Measurements from ENCODE around the gene FAM47E. TPM values are rescaled to one million over a fixed set of nuclear protein-coding genes. Genes with fewer than 3 reads are reported as not detected.
A peak's percentile ranks its signal among the peaks of the same experiment; 100 is the strongest.

Gene FAM47E
- total and polyA plus RNA-seq, 2 of the 13 experiments (the other 11 are each of a cell fraction or from before 2014, with no cell fraction given): 0.33 to 0.66 TPM

DNA sequence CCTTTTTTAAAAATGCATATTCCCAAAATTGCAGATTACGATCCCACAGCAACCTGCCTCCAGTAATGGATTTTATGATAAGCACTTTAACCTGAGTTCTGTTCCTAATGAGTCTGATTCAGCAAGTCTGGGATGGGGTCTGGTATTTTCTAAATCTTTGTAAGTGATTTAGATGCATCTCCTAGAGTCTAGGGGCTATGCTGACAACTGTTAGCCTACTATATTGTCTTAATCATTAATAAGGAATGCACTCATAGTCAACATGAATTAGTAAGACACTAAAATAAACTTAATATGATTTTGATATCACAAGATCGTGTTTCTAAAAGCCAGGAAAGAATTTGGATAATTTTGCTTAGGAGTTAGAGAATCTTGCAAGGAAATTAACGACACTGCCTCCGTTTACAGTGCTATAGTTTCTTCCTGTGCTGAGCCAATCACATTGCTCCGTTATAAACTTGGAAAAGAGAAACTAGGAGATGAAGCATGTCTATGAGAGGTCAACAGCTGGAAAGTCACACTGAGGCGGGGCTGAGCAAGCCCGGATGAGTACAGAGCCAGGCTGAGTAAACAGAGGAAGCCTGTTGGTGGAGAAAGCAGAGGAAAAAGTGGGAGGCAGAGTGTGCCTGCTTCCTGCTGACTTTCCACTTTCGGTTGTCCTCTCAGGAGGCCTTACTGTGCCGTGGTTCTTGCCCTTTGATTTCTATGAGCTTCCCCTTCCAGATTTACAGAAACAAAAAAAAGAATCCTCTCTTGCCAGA lies 43.3 kb upstream of the FAM47E start (continued):
- TF ChIP-seq ZNF747 (CRISPR knock-in tag; IDR thresholded peaks at IDR 0.05; ENCODE audit: borderline replicate concordance) (no peak), YY1 (IDR thresholded peaks at IDR 0.05; ENCODE audit: insufficient read depth, insufficient replicate concordance, low read depth, low read length) (no peak), ZNF546 (CRISPR knock-in tag; conservative IDR thresholded peaks at IDR 0.05) (no peak), E2F1 (CRISPR knock-in tag; IDR thresholded peaks at IDR 0.05) (no peak), CEBPG (CRISPR knock-in tag; IDR thresholded peaks at IDR 0.05) (peak; percentile 50), NCOA1 (CRISPR knock-in tag; IDR thresholded peaks at IDR 0.05) (no peak), KDM2A (CRISPR knock-in tag; IDR thresholded peaks at IDR 0.05; ENCODE audit: borderline replicate concordance, low read depth) (no peak; the same call in 1 of the 2 replicates), ZSCAN20 (CRISPR knock-in tag; IDR thresholded peaks at IDR 0.05; ENCODE audit: borderline replicate concordance) (no peak), ZSCAN9 (CRISPR knock-in tag; IDR thresholded peaks at IDR 0.05; ENCODE audit: borderline replicate concordance) (no peak), HOXD1 (CRISPR knock-in tag; IDR thresholded peaks at IDR 0.05) (no peak), RBM39 (IDR thresholded peaks at IDR 0.05; ENCODE audit: low read depth, low read length, poor library complexity, severe bottlenecking) (no peak), NFIC (IDR thresholded peaks at IDR 0.05; ENCODE audit: low read length) (no peak), ZNF34 (CRISPR knock-in tag; IDR thresholded peaks at IDR 0.05; ENCODE audit: borderline replicate concordance) (no peak), ETV5 (CRISPR knock-in tag; IDR thresholded peaks at IDR 0.05; ENCODE audit: borderline replicate concordance) (peak; percentile 90), ZNF333 (CRISPR knock-in tag; IDR thresholded peaks at IDR 0.05; ENCODE audit: borderline replicate concordance) (no peak), ADNP (CRISPR knock-in tag; IDR thresholded peaks at IDR 0.05) (no peak), ZNF24 (IDR thresholded peaks at IDR 0.05) (no peak), FOXJ3 (CRISPR knock-in tag; IDR thresholded peaks at IDR 0.05; ENCODE audit: borderline replicate concordance) (peak; percentile 43; the same call in 1 of the 2 replicates), ZNF367 (CRISPR knock-in tag; IDR thresholded peaks at IDR 0.05; ENCODE audit: borderline replicate concordance) (no peak), ZNF3 (CRISPR knock-in tag; IDR thresholded peaks at IDR 0.05) (no peak), IRF2 (CRISPR knock-in tag; IDR thresholded peaks at IDR 0.05) (peak; percentile 98), FOXM1 (CRISPR knock-in tag; IDR thresholded peaks at IDR 0.05) (no peak)
- TF ChIP-seq, protein P1, sequence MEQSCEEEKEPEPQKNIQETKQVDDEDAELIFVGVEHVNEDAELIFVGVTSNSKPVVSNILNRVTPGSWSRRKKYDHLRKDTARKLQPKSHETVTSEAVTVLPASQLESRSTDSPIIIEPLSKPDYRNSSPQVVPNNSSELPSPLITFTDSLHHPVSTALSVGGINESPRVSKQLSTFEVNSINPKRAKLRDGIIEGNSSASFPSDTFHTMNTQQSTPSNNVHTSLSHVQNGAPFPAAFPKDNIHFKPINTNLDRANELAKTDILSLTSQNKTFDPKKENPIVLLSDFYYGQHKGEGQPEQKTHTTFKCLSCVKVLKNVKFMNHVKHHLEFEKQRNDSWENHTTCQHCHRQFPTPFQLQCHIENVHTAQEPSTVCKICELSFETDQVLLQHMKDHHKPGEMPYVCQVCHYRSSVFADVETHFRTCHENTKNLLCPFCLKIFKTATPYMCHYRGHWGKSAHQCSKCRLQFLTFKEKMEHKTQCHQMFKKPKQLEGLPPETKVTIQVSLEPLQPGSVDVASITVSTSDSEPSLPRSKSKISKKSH (CRISPR knock-in tag; IDR thresholded peaks at IDR 0.05; ENCODE audit: borderline replicate concordance): no peak
- TF ChIP-seq, protein P2, sequence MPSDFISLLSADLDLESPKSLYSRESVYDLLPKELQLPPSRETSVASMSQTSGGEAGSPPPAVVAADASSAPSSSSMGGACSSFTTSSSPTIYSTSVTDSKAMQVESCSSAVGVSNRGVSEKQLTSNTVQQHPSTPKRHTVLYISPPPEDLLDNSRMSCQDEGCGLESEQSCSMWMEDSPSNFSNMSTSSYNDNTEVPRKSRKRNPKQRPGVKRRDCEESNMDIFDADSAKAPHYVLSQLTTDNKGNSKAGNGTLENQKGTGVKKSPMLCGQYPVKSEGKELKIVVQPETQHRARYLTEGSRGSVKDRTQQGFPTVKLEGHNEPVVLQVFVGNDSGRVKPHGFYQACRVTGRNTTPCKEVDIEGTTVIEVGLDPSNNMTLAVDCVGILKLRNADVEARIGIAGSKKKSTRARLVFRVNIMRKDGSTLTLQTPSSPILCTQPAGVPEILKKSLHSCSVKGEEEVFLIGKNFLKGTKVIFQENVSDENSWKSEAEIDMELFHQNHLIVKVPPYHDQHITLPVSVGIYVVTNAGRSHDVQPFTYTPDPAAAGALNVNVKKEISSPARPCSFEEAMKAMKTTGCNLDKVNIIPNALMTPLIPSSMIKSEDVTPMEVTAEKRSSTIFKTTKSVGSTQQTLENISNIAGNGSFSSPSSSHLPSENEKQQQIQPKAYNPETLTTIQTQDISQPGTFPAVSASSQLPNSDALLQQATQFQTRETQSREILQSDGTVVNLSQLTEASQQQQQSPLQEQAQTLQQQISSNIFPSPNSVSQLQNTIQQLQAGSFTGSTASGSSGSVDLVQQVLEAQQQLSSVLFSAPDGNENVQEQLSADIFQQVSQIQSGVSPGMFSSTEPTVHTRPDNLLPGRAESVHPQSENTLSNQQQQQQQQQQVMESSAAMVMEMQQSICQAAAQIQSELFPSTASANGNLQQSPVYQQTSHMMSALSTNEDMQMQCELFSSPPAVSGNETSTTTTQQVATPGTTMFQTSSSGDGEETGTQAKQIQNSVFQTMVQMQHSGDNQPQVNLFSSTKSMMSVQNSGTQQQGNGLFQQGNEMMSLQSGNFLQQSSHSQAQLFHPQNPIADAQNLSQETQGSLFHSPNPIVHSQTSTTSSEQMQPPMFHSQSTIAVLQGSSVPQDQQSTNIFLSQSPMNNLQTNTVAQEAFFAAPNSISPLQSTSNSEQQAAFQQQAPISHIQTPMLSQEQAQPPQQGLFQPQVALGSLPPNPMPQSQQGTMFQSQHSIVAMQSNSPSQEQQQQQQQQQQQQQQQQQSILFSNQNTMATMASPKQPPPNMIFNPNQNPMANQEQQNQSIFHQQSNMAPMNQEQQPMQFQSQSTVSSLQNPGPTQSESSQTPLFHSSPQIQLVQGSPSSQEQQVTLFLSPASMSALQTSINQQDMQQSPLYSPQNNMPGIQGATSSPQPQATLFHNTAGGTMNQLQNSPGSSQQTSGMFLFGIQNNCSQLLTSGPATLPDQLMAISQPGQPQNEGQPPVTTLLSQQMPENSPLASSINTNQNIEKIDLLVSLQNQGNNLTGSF (CRISPR knock-in tag; IDR thresholded peaks at IDR 0.05): no peak
